ENCODE results near the gene TMEM200A.

Gene TMEM200A

GRCh38 chr6:130377371-130377770 is 11.6 kb downstream of the TMEM200A start:
- TF ChIP-seq, protein P1, sequence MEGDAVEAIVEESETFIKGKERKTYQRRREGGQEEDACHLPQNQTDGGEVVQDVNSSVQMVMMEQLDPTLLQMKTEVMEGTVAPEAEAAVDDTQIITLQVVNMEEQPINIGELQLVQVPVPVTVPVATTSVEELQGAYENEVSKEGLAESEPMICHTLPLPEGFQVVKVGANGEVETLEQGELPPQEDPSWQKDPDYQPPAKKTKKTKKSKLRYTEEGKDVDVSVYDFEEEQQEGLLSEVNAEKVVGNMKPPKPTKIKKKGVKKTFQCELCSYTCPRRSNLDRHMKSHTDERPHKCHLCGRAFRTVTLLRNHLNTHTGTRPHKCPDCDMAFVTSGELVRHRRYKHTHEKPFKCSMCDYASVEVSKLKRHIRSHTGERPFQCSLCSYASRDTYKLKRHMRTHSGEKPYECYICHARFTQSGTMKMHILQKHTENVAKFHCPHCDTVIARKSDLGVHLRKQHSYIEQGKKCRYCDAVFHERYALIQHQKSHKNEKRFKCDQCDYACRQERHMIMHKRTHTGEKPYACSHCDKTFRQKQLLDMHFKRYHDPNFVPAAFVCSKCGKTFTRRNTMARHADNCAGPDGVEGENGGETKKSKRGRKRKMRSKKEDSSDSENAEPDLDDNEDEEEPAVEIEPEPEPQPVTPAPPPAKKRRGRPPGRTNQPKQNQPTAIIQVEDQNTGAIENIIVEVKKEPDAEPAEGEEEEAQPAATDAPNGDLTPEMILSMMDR (IDR thresholded peaks at IDR 0.05; ENCODE audit: borderline replicate concordance, insufficient read depth, low read depth, low read length): no peak
- no peak overlapping the region for H3K4me3 ChIP-seq (ENCODE audit: low read depth, low read length)

- TF ChIP-seq, protein P1 (IDR thresholded peaks at IDR 0.05; ENCODE audit: borderline replicate concordance, insufficient read depth, low read depth, low read length): no peak
- H3K4me3 ChIP-seq (ENCODE audit: low read depth, low read length): no peak overlapping the region
These were observed 12.1 kb downstream of the TMEM200A start for GRCh38 chr6:130377915-130378314.

GRCh38 chr6:130379223-130379622 is 13.4 kb downstream of the TMEM200A start:
- TF ChIP-seq, protein P1 (IDR thresholded peaks at IDR 0.05; ENCODE audit: borderline replicate concordance, insufficient read depth, low read depth, low read length): no peak

GRCh38 chr6:130381012-130381411 is 15.2 kb downstream of the TMEM200A start:
- TF ChIP-seq, protein P1 (IDR thresholded peaks at IDR 0.05; ENCODE audit: borderline replicate concordance, insufficient read depth, low read depth, low read length): no peak

More at GRCh38 chr6:130379223-130379622, 13.4 kb downstream of the TMEM200A start:
- no peak overlapping the region for H3K4me3 ChIP-seq (ENCODE audit: low read depth, low read length)

DNA sequence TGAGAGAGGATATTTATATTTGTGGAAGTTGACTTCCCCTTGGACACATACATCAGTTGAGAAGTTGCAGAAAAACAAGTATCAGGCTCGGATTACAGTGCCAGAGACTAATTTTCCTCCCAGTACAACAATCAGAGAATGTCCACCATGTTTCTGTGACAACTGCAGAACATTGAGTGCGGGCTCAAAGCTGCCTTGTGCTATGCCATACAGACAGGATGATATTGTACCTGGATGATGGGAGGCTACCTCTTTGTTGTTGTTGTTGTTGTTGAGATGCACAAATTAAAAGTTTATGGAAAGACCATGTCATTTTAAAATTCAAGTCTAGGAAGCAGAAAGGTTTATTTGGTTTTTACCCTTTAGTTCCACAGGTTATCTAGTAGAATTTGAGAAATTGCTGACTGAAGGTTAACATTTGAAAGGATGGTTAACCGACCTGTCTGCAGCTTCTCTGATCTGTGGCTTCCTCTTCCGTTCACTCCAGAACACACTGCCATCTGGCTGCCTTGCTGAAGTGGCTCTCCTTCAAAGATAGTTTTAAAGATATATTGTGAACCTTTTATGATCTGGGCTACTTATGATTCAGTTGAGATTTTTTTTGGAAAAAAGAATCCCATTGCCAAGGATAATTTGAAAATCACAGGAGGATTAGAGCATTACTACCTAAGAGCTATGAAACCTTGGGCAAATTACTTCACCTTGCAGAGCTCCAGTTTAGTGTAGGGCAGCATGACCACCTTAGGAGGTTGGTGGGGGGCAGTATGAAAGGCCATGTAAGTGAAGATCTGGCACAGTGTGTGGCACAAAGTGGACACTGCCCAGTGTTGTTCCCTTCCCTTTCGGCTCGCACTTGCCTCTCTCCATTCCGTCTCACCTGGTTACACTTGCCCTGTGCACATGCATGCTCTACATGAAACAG is 15.9 kb downstream of the TMEM200A start:
- no peak overlapping the region for H3K4me3 ChIP-seq (ENCODE audit: low read depth, low read length)
- TF ChIP-seq, protein P1 (IDR thresholded peaks at IDR 0.05; ENCODE audit: borderline replicate concordance, insufficient read depth, low read depth, low read length): peak; percentile 18; the same call in 1 of the 2 replicates

More at GRCh38 chr6:130381012-130381411, 15.2 kb downstream of the TMEM200A start:
- H3K4me3 ChIP-seq (ENCODE audit: low read depth, low read length): no peak overlapping the region

GRCh38 chr6:130382872-130383490 is 17.2 kb downstream of the TMEM200A start:
- no peak overlapping the region for H3K4me3 ChIP-seq (ENCODE audit: low read depth, low read length)
- TF ChIP-seq, protein P1 (IDR thresholded peaks at IDR 0.05; ENCODE audit: borderline replicate concordance, insufficient read depth, low read depth, low read length): no peak

Measured in GM12875 (cell line).